ENCODE data around the gene WDR82. TPM values are rescaled to one million over a fixed set of nuclear protein-coding genes. Genes with fewer than 3 reads are reported as not detected.

The WDR82 gene
- total RNA-seq, 6 donors from 2014 or later, result 23.0 to 63.6 (median 46.8) TPM

DNA sequence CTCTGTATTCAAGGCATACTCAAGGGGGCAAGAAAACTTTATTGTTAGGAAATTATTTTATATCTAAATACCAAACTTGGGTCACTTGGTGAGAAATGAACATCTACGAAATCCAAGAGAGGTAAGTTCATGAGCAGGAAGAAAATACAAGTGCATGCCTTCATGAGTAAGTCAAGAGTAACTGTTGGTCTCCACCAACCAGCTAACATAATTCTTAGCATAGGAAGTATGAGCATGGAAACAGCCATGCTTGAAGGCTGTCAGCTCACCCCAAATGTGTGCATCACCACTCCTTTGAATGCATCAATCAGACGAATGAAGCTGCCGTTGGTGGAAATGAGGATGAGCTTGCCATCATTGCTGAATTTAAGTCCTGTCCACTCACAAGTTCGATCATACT, 19.0 kb downstream of the WDR82 start:
- DNase-seq (no peak), ATAC-seq (ENCODE audit: low FRiP score in 2 of 2) (no peak)
- H3K4me1 ChIP-seq, result peaks cover 0 to 16% (median 2%) of the 10 kb centered on the region in 4 donors
- TF ChIP-seq EP300 (IDR thresholded peaks at IDR 0.05) (no peak), POLR2A (IDR thresholded peaks at IDR 0.05) (no peak), POLR2AphosphoS5 (IDR thresholded peaks at IDR 0.05) (no peak)
- TF ChIP-seq, protein P1, sequence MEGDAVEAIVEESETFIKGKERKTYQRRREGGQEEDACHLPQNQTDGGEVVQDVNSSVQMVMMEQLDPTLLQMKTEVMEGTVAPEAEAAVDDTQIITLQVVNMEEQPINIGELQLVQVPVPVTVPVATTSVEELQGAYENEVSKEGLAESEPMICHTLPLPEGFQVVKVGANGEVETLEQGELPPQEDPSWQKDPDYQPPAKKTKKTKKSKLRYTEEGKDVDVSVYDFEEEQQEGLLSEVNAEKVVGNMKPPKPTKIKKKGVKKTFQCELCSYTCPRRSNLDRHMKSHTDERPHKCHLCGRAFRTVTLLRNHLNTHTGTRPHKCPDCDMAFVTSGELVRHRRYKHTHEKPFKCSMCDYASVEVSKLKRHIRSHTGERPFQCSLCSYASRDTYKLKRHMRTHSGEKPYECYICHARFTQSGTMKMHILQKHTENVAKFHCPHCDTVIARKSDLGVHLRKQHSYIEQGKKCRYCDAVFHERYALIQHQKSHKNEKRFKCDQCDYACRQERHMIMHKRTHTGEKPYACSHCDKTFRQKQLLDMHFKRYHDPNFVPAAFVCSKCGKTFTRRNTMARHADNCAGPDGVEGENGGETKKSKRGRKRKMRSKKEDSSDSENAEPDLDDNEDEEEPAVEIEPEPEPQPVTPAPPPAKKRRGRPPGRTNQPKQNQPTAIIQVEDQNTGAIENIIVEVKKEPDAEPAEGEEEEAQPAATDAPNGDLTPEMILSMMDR (IDR thresholded peaks at IDR 0.05), result no peak
- no peaks in the 10 kb centered on the region for H3K27me3 ChIP-seq
- H3K27ac ChIP-seq, result no peak overlapping the region
- 96 to 97% methylated on average over 4 of the region's 4 CpGs for WGBS, 2 donors
- H3K4me3 ChIP-seq, result no peak overlapping the region
- H3K36me3 ChIP-seq, result peaks cover 69 to 100% (median 85%) of the 10 kb centered on the region in 4 donors
- H3K9me3 ChIP-seq, result no peaks in the 10 kb centered on the region

DNA sequence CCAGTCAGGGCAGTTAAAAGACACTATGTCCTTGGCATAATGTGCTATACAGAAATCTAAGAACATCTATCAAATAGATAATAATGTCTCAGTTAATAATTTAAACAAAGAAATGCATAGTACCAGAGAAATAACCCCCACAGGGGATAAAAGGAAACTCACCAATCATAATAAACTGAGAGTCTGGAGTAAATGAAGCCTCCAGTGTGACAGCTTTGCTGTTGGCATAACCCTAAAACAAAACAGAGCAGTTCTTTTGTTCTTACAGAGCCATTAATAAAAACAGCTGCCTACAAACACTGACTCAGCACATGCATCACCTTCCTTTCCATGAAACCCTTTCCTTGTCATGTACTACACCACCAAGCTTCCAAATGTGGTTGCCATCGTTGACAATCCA, 19.4 kb downstream of the WDR82 start:
- Histone ChIP-seq H3K9me3 (no peaks in the 10 kb centered on the region), H3K4me1 (peaks cover 1 to 20% (median 3%) of the 10 kb centered on the region in 4 donors), H3K36me3 (peaks cover 66 to 100% (median 84%) of the 10 kb centered on the region in 4 donors), H3K4me3 (no peak overlapping the region), H3K27me3 (no peaks in the 10 kb centered on the region), H3K27ac (no peak overlapping the region)
- ATAC-seq (ENCODE audit: low FRiP score in 2 of 2), result no peak
- DNase-seq, result no peak
- TF ChIP-seq, protein P1 (IDR thresholded peaks at IDR 0.05), result no peak
- TF ChIP-seq EP300 (IDR thresholded peaks at IDR 0.05), result no peak
- TF ChIP-seq POLR2A (IDR thresholded peaks at IDR 0.05), result no peak
- TF ChIP-seq POLR2AphosphoS5 (IDR thresholded peaks at IDR 0.05), result no peak
- 53 to 63% methylated on average over 1 of the region's 1 CpG for WGBS, 2 donors

DNA sequence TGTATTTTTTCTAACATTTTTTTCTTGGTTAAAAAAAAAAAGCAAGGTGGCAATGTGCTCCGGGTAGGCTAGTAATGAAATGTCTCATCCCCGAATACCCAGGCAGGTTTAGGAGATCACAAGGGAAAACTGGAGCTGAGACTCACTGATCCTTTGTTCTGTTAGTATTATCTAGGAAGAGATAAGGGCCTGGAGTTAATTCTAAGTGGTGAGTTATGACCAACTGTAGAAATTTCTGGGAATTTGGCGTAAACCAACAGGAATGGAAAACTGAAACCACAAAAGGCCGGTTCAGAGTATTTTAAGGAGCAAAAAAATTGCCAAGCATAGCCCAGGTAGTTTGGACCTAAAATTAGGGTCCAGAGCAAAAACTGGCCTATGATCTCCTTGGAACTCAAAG, 20.5 kb downstream of the WDR82 start:
- H3K4me1 ChIP-seq, result peaks cover 3 to 22% (median 9%) of the 10 kb centered on the region in 4 donors
- no peak overlapping the region for H3K27ac ChIP-seq
- H3K4me3 ChIP-seq, result no peak overlapping the region
- DNase-seq (no peak), ATAC-seq (ENCODE audit: low FRiP score in 2 of 2) (no peak)
- H3K9me3 ChIP-seq, result no peaks in the 10 kb centered on the region
- no peaks in the 10 kb centered on the region for H3K27me3 ChIP-seq
- H3K36me3 ChIP-seq, result peaks cover 57 to 100% (median 83%) of the 10 kb centered on the region in 4 donors
- WGBS, 2 donors, result 84 to 89% methylated on average over 4 of the region's 4 CpGs
- TF ChIP-seq POLR2A (IDR thresholded peaks at IDR 0.05) (no peak), POLR2AphosphoS5 (IDR thresholded peaks at IDR 0.05) (no peak), EP300 (IDR thresholded peaks at IDR 0.05) (no peak)
- TF ChIP-seq, protein P1 (IDR thresholded peaks at IDR 0.05), result no peak

DNA sequence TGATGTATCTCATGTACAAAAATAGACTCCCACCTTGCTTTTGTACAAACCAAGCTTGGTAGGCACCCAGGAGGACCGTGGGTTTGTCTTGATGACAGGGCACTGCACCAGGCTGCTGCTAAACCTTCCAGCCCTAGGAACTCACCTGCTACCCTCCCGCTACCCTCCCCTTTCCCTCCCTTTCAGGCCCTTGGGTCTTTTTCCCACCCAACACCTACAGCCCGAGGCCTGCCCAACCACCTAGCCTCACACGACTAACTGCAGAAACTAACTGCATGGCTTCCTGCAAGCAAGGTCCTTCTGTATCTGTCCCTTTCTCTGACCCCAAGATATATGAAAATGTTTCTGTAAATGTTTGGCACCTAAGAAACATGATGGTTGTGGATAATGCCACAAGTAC, 21.8 kb downstream of the WDR82 start:
- TF ChIP-seq, protein P1 (IDR thresholded peaks at IDR 0.05), result no peak
- TF ChIP-seq EP300 (IDR thresholded peaks at IDR 0.05) (no peak), POLR2A (IDR thresholded peaks at IDR 0.05) (no peak), POLR2AphosphoS5 (IDR thresholded peaks at IDR 0.05) (no peak)
- H3K4me1 ChIP-seq, result peaks cover 3 to 23% (median 10%) of the 10 kb centered on the region in 4 donors
- H3K27ac ChIP-seq, result no peak overlapping the region
- no peak for ATAC-seq (ENCODE audit: low FRiP score in 2 of 2)
- H3K4me3 ChIP-seq, result no peak overlapping the region
- no peak for DNase-seq
- WGBS, 2 donors, result 80 to 87% methylated on average over 4 of the region's 4 CpGs
- peaks cover 49 to 100% (median 76%) of the 10 kb centered on the region in 4 donors for H3K36me3 ChIP-seq
- H3K9me3 ChIP-seq, result no peaks in the 10 kb centered on the region
- no peaks in the 10 kb centered on the region for H3K27me3 ChIP-seq

DNA sequence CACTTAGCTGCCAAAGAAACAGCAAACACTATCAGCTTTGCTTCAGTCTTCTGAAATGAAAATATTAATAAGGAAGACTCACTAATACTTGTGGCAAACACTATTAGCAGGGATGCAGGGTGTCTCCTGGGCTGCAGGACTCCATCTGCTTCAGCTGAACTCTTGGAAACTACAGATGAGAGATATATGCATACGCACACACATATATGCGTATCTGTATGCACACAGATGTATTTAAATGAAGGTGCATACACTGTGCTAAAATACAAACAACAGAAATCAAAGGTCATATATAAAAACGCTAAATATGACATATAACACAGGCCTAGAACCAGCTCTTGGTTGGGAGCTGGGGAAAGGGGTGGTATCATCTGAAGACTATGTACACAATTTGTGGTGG, 22.3 kb downstream of the WDR82 start:
- H3K4me3 ChIP-seq, result no peak overlapping the region
- H3K4me1 ChIP-seq, result peaks cover 3 to 23% (median 10%) of the 10 kb centered on the region in 4 donors
- no peaks in the 10 kb centered on the region for H3K9me3 ChIP-seq
- no peaks in the 10 kb centered on the region for H3K27me3 ChIP-seq
- TF ChIP-seq EP300 (IDR thresholded peaks at IDR 0.05) (no peak), POLR2AphosphoS5 (IDR thresholded peaks at IDR 0.05) (no peak), POLR2A (IDR thresholded peaks at IDR 0.05) (no peak)
- TF ChIP-seq, protein P1 (IDR thresholded peaks at IDR 0.05), result no peak
- ATAC-seq (ENCODE audit: low FRiP score in 2 of 2), result no peak
- 82 to 92% methylated on average over 3 of the region's 3 CpGs for WGBS, 2 donors
- H3K27ac ChIP-seq, result no peak overlapping the region
- no peak for DNase-seq
- H3K36me3 ChIP-seq, result peaks cover 49 to 100% (median 76%) of the 10 kb centered on the region in 4 donors

Data from upper lobe of left lung (tissue), 6 donors.